GM19452 (cell line): Measurements from ENCODE around the gene GPC3.

Experiments used
- ATAC-seq: cut with Tn5 transposase; IDR thresholded peaks from one replicate; pipeline ENCODE4 v1.9.1; 2021; ENCODE audit not compliant: unreplicated experiment

Gene GPC3

DNA sequence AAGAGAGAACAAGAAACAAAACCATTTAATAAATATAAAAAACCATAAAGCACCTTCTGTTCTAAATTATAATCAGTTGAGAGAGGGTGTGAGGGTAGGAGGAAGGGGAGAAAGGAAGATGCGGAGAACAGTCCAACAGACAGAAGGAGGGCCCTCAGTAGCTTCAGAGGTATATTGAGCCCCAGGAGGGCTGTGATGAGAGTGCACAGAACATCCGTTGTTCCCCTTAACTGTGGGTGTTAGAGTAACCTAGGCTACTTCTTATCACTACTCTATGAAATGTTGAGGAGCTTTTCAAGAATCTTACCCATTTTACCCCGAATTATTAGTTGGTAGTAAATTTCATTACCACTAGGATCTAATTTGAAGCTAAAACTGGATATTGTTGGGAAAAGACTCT is 13.8 kb downstream of the GPC3 start:
- no peak for ATAC-seq

DNA sequence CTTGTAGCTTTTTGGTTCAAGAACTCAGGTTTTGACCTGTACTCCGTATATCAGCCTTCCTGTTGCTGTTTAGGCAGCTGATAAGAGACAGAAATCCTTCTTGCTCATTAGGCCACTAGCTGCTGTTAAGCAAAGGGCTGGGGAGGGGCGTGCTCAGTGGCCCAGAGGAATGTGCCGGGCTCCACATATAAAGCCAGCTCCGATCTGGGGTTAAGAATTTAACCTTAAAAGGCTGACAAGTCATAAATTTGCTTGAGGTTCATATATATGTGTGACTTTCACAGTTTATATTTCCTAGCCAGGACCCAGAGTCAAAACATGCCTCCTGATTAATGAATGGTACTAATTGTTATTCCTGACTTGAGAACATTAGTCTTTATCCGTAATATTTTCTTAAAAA is 15.3 kb downstream of the GPC3 start:
- no peak for ATAC-seq

DNA sequence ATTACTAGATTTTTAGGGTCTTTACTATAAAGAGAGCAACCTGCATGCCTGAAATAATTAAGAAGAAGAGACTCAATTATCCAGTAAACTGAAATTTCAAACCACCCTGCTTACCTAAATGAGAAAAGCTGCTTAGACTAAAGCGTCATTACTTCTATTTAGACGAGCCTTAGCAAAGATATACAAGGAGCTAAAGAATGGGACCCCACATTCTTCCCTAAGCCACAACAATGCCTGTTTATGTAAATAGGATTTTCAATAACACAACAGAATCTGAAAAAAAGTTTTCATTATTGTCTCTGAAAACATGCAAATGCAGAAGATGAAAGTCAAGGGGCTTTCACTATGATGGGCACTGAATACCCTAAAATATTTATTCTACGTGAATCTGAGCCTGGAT is 16.2 kb downstream of the GPC3 start:
- ATAC-seq: no peak

DNA sequence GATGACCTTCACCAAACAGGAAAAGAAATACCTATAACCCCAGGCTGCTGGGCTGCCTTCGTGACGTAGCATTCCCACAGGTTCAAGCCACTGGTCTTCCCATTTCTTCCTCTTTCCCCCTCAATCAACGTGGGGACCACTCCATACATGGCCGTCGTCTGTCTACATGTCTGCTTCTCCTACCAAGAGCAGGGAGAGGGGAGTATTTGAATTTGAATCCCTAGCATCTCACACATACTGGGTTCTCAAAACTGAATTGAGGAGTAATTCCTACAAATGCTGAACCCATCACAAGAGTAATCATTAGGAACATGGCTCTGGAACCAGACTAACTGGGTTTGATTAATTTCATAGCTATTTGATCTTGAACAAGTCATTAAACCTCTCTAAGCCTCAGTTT is 17.3 kb downstream of the GPC3 start:
- ATAC-seq: no peak

DNA sequence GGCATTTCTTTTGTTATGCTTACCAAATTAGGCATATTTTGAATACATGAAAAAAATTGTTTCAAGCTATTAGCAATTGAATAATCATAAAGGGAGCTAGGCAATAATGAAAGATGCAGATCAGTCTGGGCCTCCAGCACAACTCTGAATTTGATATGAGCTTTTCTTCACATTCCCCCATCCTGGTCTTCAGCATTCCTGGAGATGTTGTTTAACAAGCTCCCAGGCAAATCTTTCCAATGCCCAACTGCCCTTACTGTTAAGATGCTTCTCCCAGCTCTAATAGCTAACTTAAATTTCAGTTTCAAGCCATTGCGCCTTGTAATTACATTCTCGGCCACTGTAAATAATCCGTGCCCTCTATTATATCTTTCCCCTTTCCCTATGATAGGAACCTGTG is 19.2 kb downstream of the GPC3 start:
- no peak for ATAC-seq

DNA sequence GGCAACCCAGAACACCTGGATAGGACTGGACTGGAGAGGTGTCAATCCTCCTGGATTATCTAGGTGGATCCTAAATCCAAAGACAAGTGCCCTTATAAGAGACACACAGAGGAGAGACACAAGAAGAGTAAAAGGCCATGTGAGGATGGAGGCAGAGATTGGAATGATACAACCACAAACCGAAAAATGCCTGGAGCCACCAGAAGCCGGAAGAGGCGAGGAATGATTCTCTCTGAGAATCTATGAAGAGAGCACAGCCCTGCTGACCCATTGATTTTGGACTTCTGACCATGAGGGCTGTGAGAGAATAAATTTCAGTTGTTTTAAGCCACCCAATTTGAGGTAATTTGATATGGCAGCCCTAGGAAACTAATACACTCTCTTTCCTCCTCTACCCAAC is 20.1 kb downstream of the GPC3 start:
- no peak for ATAC-seq

DNA sequence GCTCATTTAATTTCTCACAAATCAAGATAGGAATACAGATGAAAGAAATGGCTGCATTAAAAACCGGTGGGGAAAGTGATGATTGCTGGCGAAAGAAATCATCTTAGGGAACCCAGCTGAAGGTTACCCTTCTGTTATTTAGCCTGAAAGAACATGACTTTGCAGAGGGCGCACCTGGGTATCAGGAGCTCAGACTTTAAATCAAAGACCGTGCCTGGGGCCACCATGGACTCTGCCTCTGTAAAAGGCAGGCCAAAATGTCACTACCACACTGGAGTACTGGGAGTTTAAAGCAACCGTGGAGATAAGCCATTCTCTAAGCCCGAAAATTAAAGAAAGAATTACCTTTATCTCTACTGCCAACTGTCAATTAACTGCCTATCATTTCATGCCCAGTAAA is 24.3 kb downstream of the GPC3 start:
- ATAC-seq: no peak

DNA sequence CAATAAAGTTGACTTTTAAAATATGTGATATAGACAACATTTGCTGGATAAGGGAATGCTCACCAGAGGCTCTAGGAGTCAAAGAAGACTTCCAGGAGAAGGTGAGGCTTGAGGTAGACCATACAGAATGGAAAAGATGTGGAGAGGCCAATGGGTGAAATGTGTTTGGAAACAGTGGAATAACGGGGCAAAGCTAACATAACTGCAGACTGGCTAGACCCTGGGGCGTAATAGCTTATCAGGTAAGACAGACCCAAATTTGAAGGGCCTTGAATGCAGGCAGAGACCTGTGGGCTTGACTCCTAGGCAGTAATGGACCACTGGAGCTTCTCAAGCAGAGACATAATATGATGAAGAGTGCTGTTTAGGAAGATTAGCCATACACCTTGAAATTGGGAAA is 25.4 kb downstream of the GPC3 start:
- ATAC-seq: no peak

DNA sequence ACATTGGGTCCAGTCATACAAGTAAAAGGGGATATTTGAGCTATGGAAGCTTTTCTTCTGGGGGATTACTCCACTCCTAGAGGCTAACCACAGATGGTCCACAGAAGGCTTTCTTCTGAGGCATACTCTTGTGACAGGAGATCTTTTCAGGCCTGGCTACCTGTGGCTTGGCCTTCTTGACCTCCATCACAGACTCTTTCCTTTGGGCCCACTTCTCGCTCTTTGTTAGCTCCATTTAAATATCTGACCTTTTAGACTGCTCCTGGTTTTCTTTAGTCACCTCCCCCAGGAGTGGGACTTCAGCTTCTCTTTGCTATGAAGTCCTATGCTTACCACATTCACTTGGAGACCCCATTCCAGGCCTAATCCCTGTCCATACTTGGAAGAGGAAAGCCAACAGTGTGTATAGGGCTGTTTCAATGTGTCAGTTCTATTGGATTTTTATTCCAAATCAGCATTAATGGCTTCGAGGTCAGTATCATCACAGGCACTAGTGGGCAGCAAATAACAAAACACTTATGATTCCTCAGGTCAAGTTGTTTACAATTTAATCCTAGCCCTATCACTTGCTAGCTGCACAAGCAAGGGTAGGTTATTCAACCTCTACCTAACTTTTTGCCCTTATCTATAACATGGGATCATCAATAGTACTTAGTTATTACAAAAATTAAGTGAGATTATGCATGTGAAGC is 26.3 kb downstream of the GPC3 start:
- ATAC-seq: no peak

DNA sequence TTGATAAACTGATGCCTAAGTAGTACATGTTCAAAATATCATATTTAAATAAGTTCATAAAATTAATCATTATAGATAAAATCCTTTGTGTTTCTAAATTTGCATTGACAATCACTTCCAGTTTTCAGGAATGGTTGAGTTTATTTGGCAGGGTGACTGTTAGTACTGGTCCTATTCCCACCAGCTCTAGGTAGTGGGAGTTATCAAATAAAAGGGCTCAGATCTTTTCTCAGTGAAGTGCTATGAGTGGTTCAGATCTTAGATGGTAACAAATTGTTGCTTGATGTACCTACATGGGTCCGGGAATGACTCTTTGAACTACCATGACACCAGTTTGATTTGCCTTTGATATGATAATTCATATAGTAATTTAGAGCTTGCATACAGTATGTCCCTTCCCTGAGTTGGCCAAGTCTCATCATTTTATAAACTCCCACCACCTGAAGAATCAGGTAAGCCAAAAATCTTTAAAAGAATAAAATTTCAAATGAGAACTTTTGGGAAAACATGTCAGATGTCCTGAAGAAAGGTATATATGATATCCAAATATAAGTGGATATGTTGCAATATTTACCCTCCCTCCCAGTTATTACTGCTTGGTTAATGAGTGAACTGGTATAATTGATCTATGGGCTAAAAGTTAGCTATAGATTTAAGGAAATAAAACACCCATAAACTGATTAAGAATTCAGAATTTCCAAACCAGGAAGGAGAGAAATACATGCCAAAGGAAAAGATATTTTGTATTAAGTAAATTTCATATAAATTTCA is 28.6 kb downstream of the GPC3 start:
- no peak for ATAC-seq

DNA sequence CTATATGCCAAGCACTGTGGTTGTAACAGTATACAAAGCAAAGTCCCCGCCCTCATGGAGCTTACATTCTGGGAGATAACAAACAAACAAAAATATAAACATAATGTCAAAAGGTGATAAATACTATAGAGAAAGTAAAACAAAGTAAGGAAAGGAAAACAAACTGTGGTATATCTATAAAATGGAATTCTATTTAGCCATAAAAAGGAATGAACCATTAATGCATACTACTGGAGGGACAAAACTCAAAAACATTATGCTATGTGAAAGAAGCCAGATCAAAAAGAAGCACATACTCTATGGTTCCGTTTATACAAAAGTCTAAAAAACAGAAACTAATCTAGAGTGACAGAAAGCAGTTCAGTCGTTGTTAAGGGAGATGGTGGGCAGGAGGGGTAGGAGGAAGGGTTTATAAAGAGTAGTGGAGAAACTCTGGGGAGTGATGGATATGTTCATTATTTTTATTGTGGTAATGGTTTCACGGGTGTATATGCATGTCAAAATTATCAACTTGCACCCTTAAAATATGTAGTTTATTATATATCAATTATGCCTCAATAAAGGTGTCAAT is 31.5 kb downstream of the GPC3 start:
- no peak for ATAC-seq

DNA sequence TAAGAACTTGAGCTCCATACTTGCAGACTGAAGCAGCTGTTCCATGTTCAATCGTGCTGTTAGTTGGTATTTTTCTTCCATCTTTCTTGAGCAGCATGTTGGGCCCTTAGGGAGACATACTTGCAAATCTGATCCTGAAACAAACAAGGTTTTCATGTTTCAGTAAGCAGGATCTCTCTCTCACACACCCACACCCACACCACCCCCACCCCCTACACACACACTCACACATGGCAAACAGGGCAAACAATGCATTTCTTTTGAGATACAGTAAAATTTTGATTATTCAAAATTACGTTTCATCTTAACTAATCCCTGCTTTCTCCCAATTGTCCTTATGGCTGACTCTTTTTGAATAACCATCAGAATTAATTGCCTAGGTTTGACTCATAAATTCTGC is 32.3 kb downstream of the GPC3 start:
- ATAC-seq: no peak

DNA sequence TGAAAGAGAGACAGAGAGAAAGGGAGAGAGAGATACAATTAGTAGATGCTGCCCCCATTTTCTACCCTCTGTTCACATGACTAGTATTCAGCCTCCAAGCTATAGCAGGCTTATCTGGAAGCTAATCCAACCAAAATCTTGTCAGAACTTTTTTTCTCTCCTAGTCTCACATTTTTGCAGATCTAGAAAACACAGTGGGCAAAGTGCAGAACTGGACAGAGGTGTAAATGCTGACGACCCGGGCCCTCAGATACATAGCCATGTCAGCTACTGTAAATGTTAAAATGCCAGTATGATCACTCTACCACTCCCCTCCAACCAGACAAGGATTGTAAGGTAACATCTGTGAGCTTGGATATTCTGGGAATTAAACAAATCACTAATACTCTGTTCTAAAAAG is 34.3 kb downstream of the GPC3 start:
- ATAC-seq: no peak

DNA sequence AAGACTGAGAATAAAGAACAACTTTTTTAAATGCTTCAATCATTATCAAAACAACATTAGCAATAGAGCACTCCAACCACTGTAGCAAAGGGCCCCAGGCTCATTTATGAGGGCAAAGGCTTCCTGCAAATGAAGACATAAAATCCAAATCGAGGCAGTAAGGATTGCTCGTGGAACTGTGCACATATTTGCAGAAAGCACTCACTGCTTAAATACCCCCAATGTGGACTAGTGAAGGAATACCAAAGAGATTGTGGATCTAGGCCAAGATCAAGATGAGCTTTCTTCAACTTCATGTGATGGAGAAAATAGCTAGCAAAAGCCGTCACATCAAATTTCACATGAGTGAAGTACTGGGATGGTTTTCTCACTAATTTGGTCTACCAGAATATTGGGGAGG is 35.2 kb downstream of the GPC3 start:
- no peak for ATAC-seq

DNA sequence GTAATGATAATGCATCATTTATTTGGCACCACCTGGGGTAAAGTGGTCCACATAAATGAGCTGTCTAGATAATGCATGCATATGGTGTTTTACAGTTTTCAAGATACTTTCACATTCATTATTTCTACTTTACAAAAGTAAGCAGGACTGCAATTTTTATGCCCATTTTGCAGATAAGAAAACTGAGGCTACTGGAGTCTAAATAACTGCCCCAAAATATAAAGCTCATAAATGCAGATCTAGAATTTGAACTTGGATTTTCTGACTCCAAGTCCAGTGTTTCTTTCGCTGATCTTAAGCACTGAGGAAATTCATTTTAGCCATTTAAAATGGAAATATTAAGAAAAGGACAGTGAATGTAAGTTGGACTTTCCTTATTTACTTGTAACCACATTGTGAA is 36.5 kb downstream of the GPC3 start:
- ATAC-seq: no peak

DNA sequence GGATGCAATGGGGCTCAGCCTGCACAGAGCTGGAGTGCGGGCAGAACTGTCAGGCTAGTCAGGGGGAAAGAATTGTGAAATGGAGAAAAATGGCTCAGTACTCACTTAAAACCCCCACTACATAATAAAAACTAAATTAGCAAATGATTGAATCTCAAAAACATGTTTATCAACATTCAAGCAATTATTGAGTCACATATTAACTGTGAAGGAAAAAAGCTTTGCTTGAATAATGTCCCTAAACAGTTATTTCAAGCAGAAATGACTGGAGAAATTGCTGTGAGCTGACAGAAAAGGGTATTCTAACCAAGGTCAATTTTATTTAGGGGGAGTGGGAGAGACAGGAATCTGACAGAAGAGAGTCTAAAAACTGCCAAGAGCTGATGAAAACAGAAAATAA is 37.4 kb downstream of the GPC3 start:
- ATAC-seq: no peak

DNA sequence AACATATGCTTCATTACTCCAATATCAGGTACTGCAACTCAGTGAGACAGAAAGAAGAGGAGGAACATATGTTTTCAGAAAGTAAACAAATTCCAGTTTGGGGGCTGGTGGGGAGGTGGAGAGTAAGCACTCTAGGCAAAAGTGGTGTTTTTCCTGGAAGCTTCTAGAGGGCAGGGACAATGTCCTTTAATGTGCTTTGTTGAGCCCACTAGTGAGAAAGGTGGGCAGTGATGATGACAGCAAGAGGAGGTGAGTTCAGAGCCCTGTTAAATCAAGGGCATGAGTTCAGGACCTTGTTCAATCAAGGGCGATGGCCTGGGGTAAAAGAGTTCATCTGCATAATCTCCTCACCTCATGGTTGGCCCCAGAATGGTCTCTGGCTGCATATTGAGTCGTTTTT is 38.4 kb downstream of the GPC3 start:
- no peak for ATAC-seq

DNA sequence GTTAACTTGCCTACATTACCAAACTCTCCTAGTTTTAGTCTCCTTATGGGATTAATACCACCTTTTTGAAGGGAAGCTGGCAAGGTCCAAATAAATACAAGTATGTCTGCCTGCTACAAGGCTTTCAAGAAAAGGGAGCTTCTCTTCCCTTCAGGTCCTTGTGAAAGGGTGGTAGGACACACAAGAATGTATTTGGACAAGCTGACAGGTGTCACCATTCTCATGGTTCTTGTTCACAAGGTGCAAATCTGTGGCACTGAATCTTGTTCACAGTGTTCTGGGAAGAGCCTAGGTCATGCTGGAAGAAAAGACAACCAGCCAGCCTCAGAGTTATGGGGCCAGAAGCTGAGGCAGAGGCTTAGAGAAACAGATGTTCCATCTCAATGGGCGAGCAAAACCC is 41.9 kb downstream of the GPC3 start:
- ATAC-seq: no peak

DNA sequence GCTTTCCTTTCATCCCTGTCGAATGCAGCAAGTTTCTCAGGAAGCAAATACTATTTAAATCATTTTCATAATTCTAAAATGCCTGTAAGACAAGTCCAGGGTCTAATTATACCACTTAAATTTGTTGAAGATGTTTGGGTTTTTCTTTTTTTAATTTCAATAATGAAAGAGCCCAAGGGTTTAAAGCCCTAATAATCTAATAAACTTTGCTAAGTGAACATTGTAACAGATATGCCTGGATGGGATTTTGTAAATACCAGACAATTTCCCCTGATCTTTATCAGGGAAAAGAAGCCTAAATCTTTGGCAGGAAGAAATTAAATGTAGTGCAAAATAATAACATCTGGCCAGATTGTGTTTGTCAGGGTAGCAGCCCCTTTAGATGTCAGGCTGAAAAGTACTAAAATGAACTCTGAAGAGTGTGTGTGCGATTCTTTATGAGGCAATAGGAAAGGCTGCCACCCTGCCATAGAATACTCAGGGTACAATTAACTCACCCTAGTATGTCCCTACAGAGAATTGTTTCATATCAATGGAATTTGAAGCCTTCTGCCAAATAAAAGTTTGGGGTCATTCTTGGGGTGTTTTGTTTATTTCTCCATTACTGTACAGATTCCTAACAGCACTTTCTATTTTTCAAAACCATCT is 45.6 kb downstream of the GPC3 start:
- ATAC-seq: no peak

DNA sequence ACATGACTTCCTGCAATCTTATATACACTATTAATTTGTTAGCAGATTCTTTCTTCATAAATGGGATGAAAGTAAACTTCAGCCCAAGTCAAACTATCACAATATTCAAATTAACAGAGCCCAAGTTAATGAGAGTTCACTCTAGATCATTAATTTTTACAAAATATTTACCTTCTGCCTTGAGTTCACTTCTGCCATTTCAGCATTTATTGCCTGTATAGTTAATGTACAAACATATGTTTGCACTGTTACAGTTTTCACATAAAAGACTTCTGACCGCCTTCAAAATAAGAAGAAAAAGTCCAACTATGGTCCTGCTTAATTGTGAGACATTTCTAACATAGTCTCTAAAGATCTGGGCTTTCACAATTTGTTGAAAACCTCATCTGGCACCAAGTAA is 46.9 kb downstream of the GPC3 start:
- no peak for ATAC-seq

DNA sequence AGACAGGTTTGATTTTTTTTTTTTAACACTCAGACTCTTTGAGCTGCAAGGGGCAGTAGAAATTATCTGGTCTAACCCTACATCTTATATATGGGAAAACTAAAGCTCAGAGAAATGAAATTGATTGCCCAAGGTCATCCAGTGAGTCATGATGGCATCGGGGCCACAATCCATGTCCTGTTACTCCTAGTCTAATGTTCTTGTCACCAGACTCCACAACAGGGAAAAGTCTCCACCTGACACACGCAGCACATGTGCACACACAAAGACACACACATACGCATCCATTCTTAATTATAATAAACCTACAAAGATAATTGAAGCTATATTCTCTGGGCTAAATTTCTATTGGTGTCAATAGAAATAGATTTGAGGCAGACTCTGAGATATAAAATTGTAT is 48.4 kb downstream of the GPC3 start:
- no peak for ATAC-seq

DNA sequence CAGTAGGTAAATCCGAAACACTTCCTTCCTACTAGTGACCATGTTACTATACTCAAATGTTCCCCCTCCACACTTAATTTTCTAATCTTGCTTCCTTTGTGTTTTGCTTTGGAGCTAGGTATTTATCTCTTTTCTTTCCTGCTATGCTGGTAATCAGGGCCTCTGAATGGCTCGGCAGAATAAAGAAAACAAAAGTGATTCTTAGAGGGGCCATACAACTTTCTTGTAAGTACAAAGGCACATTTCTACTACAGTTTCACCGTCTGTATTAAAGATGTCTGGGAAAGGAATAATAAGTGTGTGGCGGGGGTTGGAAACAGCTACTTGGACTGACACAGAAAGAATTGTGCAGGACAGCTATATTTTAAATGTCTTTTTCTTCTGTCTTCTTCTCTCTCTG is 50.3 kb downstream of the GPC3 start:
- no peak for ATAC-seq
